Measurements from ENCODE around the gene TRIM37. TPM values are rescaled to one million over a fixed set of nuclear protein-coding genes. Genes with fewer than 3 reads are reported as not detected.
A peak's percentile ranks its signal among the peaks of the same experiment; 100 is the strongest.

The TRIM37 gene
- 10 to 100 TPM; 29.3 to 37.7 TPM for total RNA-seq

GRCh38 chr17:59106463-59107305 lies at the start of gene TRIM37:
TSS of gene TRIM37 (minus strand) at chr17:59106880. CDS start at chr17:59106461, 419 bp downstream.
- DNase-seq (peak; percentile 99), ATAC-seq (peak; percentile 96)
- no peaks in the 10 kb centered on the region for H3K27me3 Mint-ChIP-seq
- CTCF ChIA-PET = interaction anchor here (1.0 to 1.7 kb wide), 2 partner anchors 45 to 49 kb away, joined by 3 to 7 read pairs; partner anchors contain the start of genes PRR11 and SKA2
- no peaks in the 10 kb centered on the region for H3K9me3 Mint-ChIP-seq (ENCODE audit: low read depth)
- peak within 1 kb of the TSS; percentile 88 for H3K27ac Mint-ChIP-seq
- H3K4me3 Mint-ChIP-seq = peak within 1 kb of the TSS; percentile 95
- H3K4me1 Mint-ChIP-seq = peaks cover 55% of the 10 kb centered on the region
- peaks cover 37% of the 10 kb centered on the region for H3K36me3 Mint-ChIP-seq

- Mint-ChIP-seq H3K4me3 (no peak within 1 kb of the TSS), H3K36me3 (peaks cover 38% of the 10 kb centered on the region), H3K9me3 (ENCODE audit: low read depth) (no peaks in the 10 kb centered on the region), H3K4me1 (peaks cover 61% of the 10 kb centered on the region), H3K27me3 (no peaks in the 10 kb centered on the region), H3K27ac (no peak within 1 kb of the TSS)
- CTCF ChIA-PET = interaction anchor here (0.7 to 2.7 kb wide), 7 partner anchors 10 to 49 kb away, joined by 3 to 7 read pairs (median 3); partner anchors contain the start of gene TRIM37
- peak; percentile 86 for ATAC-seq
- DNase-seq = peak; percentile 98
These were observed 48.9 kb upstream of the TRIM37 start, which contains the start of gene PRR11 for GRCh38 chr17:59155439-59156177. TSS of gene PRR11 (plus strand) at chr17:59155746. CDS start at chr17:59169753, 14,007 bp downstream.

GRCh38 chr17:59154721-59155438 lies 48.2 kb upstream of the TRIM37 start, which contains the start of gene SKA2:
TSS of gene SKA2 (minus strand) at chr17:59155186. CDS start at chr17:59155163, 23 bp downstream.
- Mint-ChIP-seq H3K9me3 (ENCODE audit: low read depth) (no peaks in the 10 kb centered on the region), H3K36me3 (peaks cover 35% of the 10 kb centered on the region), H3K4me1 (peaks cover 63% of the 10 kb centered on the region), H3K27ac (no peak within 1 kb of the TSS), H3K27me3 (no peaks in the 10 kb centered on the region), H3K4me3 (no peak within 1 kb of the TSS)
- CTCF ChIA-PET = interaction anchor here (0.6 to 2.7 kb wide), 7 partner anchors 9 to 146 kb away, joined by 3 to 7 read pairs (median 4); partner anchors contain the start of gene TRIM37
- DNase-seq = peak; percentile 99
- ATAC-seq = peak; percentile 83

- Mint-ChIP-seq H3K27ac (no peak overlapping the region), H3K4me3 (no peak overlapping the region), H3K36me3 (peaks cover 34% of the 10 kb centered on the region), H3K9me3 (ENCODE audit: low read depth) (no peaks in the 10 kb centered on the region), H3K27me3 (no peaks in the 10 kb centered on the region), H3K4me1 (peaks cover 63% of the 10 kb centered on the region)
- ATAC-seq (no peak), DNase-seq (peak; percentile 68)
- CTCF ChIA-PET = interaction anchor here (1.5 to 2.7 kb wide), 2 partner anchors 45 to 47 kb away, joined by 6 to 7 read pairs; partner anchors contain the start of gene TRIM37
These were observed 47.6 kb upstream of the TRIM37 start for GRCh38 chr17:59154292-59154720.

- Mint-ChIP-seq H3K36me3 (peaks cover 30% of the 10 kb centered on the region), H3K27me3 (no peaks in the 10 kb centered on the region), H3K9me3 (ENCODE audit: low read depth) (no peaks in the 10 kb centered on the region), H3K4me1 (peaks cover 55% of the 10 kb centered on the region), H3K27ac (peak overlapping the region; percentile 58), H3K4me3 (no peak overlapping the region)
- DNase-seq = no peak
- no peak for ATAC-seq
- CTCF ChIA-PET = no interaction called here
These were observed 46.2 kb upstream of the TRIM37 start for GRCh38 chr17:59152925-59153324.

GRCh38 chr17:59151591-59151990 lies 44.9 kb upstream of the TRIM37 start:
- CTCF ChIA-PET = interaction anchor here (0.9 kb wide), 1 partner anchor 45 kb away, joined by 3 read pairs; the partner anchor contains the start of gene TRIM37
- DNase-seq (no peak), ATAC-seq (no peak)

GRCh38 chr17:59151006-59151405 lies 44.3 kb upstream of the TRIM37 start:
- Mint-ChIP-seq H3K36me3 (peaks cover 27% of the 10 kb centered on the region), H3K27me3 (no peaks in the 10 kb centered on the region), H3K9me3 (ENCODE audit: low read depth) (no peaks in the 10 kb centered on the region), H3K27ac (no peak overlapping the region), H3K4me1 (peaks cover 43% of the 10 kb centered on the region), H3K4me3 (no peak overlapping the region)
- CTCF ChIA-PET = no interaction called here
- no peak for ATAC-seq
- no peak for DNase-seq

More at GRCh38 chr17:59151591-59151990, 44.9 kb upstream of the TRIM37 start:
- H3K36me3 Mint-ChIP-seq = peaks cover 29% of the 10 kb centered on the region
- H3K27ac Mint-ChIP-seq = no peak overlapping the region
- H3K9me3 Mint-ChIP-seq (ENCODE audit: low read depth) = no peaks in the 10 kb centered on the region
- no peaks in the 10 kb centered on the region for H3K27me3 Mint-ChIP-seq
- peaks cover 46% of the 10 kb centered on the region for H3K4me1 Mint-ChIP-seq
- peak overlapping the region; percentile 18 for H3K4me3 Mint-ChIP-seq

GRCh38 chr17:59149841-59150511 lies 43.3 kb upstream of the TRIM37 start:
- Mint-ChIP-seq H3K4me3 (no peak overlapping the region), H3K9me3 (ENCODE audit: low read depth) (no peaks in the 10 kb centered on the region), H3K36me3 (peaks cover 33% of the 10 kb centered on the region), H3K27ac (peak overlapping the region; percentile 39), H3K27me3 (no peaks in the 10 kb centered on the region), H3K4me1 (peaks cover 47% of the 10 kb centered on the region)
- CTCF ChIA-PET = interaction anchor here (1.4 kb wide), 1 partner anchor 11 kb away, joined by 4 read pairs; no protein-coding TSS in a partner anchor
- DNase-seq (peak; percentile 59), ATAC-seq (peak; percentile 50)

GRCh38 chr17:59149051-59149450 lies 42.4 kb upstream of the TRIM37 start:
- CTCF ChIA-PET = interaction anchor here (0.5 to 1.4 kb wide), 3 partner anchors 12 to 53 kb away, joined by 3 to 4 read pairs (median 3); no protein-coding TSS in a partner anchor
- no peak overlapping the region for H3K4me3 Mint-ChIP-seq
- no peak overlapping the region for H3K27ac Mint-ChIP-seq
- H3K4me1 Mint-ChIP-seq = peaks cover 47% of the 10 kb centered on the region
- H3K36me3 Mint-ChIP-seq = peaks cover 35% of the 10 kb centered on the region
- DNase-seq (no peak), ATAC-seq (no peak)
- H3K9me3 Mint-ChIP-seq (ENCODE audit: low read depth) = no peaks in the 10 kb centered on the region
- no peaks in the 10 kb centered on the region for H3K27me3 Mint-ChIP-seq

- Mint-ChIP-seq H3K4me1 (peaks cover 23% of the 10 kb centered on the region), H3K4me3 (no peak overlapping the region), H3K27ac (no peak overlapping the region), H3K27me3 (no peaks in the 10 kb centered on the region), H3K36me3 (peaks cover 31% of the 10 kb centered on the region), H3K9me3 (ENCODE audit: low read depth) (no peaks in the 10 kb centered on the region)
- ATAC-seq (no peak), DNase-seq (no peak)
- CTCF ChIA-PET = interaction anchor here (1.1 kb wide), 1 partner anchor 10 kb away, joined by 4 read pairs; the partner anchor contains the start of genes PRR11 and SKA2
These were observed 39.0 kb upstream of the TRIM37 start for GRCh38 chr17:59145571-59146096.

GRCh38 chr17:59141860-59142259 lies 35.2 kb upstream of the TRIM37 start:
- peaks cover 25% of the 10 kb centered on the region for H3K36me3 Mint-ChIP-seq
- H3K27ac Mint-ChIP-seq = no peak overlapping the region
- no peak overlapping the region for H3K4me3 Mint-ChIP-seq
- H3K4me1 Mint-ChIP-seq = peaks cover 8% of the 10 kb centered on the region
- H3K27me3 Mint-ChIP-seq = no peaks in the 10 kb centered on the region
- CTCF ChIA-PET = no interaction called here
- H3K9me3 Mint-ChIP-seq (ENCODE audit: low read depth) = no peaks in the 10 kb centered on the region
- DNase-seq (no peak), ATAC-seq (no peak)

GRCh38 chr17:59139939-59140338 lies 33.3 kb upstream of the TRIM37 start:
- Mint-ChIP-seq H3K36me3 (peaks cover 20% of the 10 kb centered on the region), H3K27ac (no peak overlapping the region), H3K27me3 (no peaks in the 10 kb centered on the region), H3K4me3 (no peak overlapping the region), H3K9me3 (ENCODE audit: low read depth) (no peaks in the 10 kb centered on the region), H3K4me1 (peaks cover 4% of the 10 kb centered on the region)
- no peak for DNase-seq
- no peak for ATAC-seq
- CTCF ChIA-PET = interaction anchor here (0.7 to 1.1 kb wide), 2 partner anchors 63 to 569 kb away, joined by 3 to 4 read pairs; no protein-coding TSS in a partner anchor
